ENCODE measurements around the gene ISOC2.

- TF ChIP-seq CHD2 (IDR thresholded peaks at IDR 0.05; ENCODE audit: low read length, partially characterized antibody) (no peak), SMC3 (IDR thresholded peaks at IDR 0.05) (no peak), MAZ (IDR thresholded peaks at IDR 0.05; ENCODE audit: borderline replicate concordance, low read depth, low read length) (no peak), CTCF (IDR thresholded peaks at IDR 0.05) (no peak)
Observed at GRCh38 chr19:55462722-55463121, 1.3 kb upstream of the ISOC2 start.

Data from A549 (cell line).